HepG2 (cell line): ENCODE data around the gene TXNL4B. TPM values are rescaled to one million over a fixed set of nuclear protein-coding genes. Genes with fewer than 3 reads are reported as not detected.

Experiments used
- BCL6 ChIP-seq: IDR thresholded peaks from 2 replicates; pipeline ENCODE4 v1.6.1; 2016; ENCODE audit warnings: missing genetic modification reagents, missing compliant biosample characterization
- CEBPB ChIP-seq: IDR thresholded peaks from 2 replicates; pipeline ENCODE4 v1.6.1; 2011; ENCODE audit warnings: low read depth, low read length, improper control_type of control experiment, borderline replicate concordance
- CEBPG ChIP-seq: IDR thresholded peaks from 2 replicates; pipeline ENCODE4 v1.6.1; 2016
- ELF3 ChIP-seq: IDR thresholded peaks from 2 replicates; pipeline ENCODE4 v1.6.1; 2016; ENCODE audit warnings: missing genetic modification reagents, missing compliant biosample characterization
- HNF4A ChIP-seq: sonication (generic); formaldehyde crosslinking; IDR thresholded peaks from 2 replicates; pipeline ENCODE4 v1.4.0; 2020; ENCODE audit warnings: missing genetic modification reagents
- HNRNPUL1 ChIP-seq: fragments of 200-400 bp; formaldehyde crosslinking; IDR thresholded peaks from 2 replicates; pipeline ENCODE4 v1.6.1; 2017; ENCODE audit warnings: low read depth, mild to moderate bottlenecking, low read length, moderate library complexity
- NR2F6 ChIP-seq, 2 experiments: IDR thresholded peaks; 2 replicates each; pipeline ENCODE4 v1.6.1; 2016; ENCODE audit warnings: antibody characterized with exemption in 1 of 2, mild to moderate bottlenecking in 1 of 2
- SP4 ChIP-seq: sonication (generic); formaldehyde crosslinking; IDR thresholded peaks from 2 replicates; pipeline ENCODE4 v1.8.1; 2023; ENCODE audit warnings: mild to moderate bottlenecking, missing genetic modification reagents
- XRCC5 ChIP-seq: fragments of 200-400 bp; formaldehyde crosslinking; optimal IDR thresholded peaks from 2 replicates; pipeline ENCODE3; 2017; ENCODE audit warnings: mild to moderate bottlenecking, low read length
- ZNF431 ChIP-seq: sonication (generic); formaldehyde crosslinking; IDR thresholded peaks from 2 replicates; pipeline ENCODE4 v1.9.0; 2022; ENCODE audit warnings: missing genetic modification reagents, low read depth, mild to moderate bottlenecking, borderline replicate concordance
- ZNF777 ChIP-seq: sonication (generic); formaldehyde crosslinking; IDR thresholded peaks from 2 replicates; pipeline ENCODE4 v1.4.0; 2020; ENCODE audit warnings: missing genetic modification reagents
- ZNF883 ChIP-seq: sonication (generic); formaldehyde crosslinking; IDR thresholded peaks from 2 replicates; pipeline ENCODE4 v1.5.1; 2020; ENCODE audit warnings: mild to moderate bottlenecking, missing genetic modification reagents; ENCODE audit errors: not compliant biosample characterization
- polyA plus RNA-seq, 8 experiments: library from polyadenylated mRNA; depleted of rRNA in 3 of 8; stranded (reverse) in 7 of 8; unstranded in 1 of 8; fragments of >200 nt; fragmentation: Illumina TruSeq in 4 of 8; extraction: Trizol in 4 of 8; gene quantifications; 2 replicates each; pipeline versions ENCODE4 v1.2.1 to v1.2.3, GENCODE V29; 2011 to 2016; ENCODE audit warnings: low read depth in 4 of 8, missing spikeins in 1 of 8, mixed read lengths in 1 of 8; ENCODE audit not compliant: insufficient read depth in 1 of 8
- total RNA-seq, 5 experiments: library from RNA; depleted of rRNA; stranded (reverse); fragments of >200 nt; fragmentation: Illumina TruSeq; extraction: Trizol; gene quantifications; 2 replicates each; pipeline ENCODE4 v1.2.3, GENCODE V29; 2016; ENCODE audit warnings: low read depth in 1 of 5
- TF ChIP-seq, protein P1 (sequence below): IDR thresholded peaks from 2 replicates; pipeline ENCODE4 v1.6.1; 2016; ENCODE audit warnings: missing biosample characterization, missing genetic modification reagents, low read depth
- TF ChIP-seq, protein P2 (sequence below): sonication (generic); formaldehyde crosslinking; IDR thresholded peaks from 2 replicates; pipeline ENCODE4 v1.5.0; 2020; ENCODE audit warnings: missing genetic modification reagents
- TF ChIP-seq, protein P3 (sequence below): sonication (generic); formaldehyde crosslinking; conservative IDR thresholded peaks from 2 replicates; pipeline ENCODE4 v1.4.0; 2020; ENCODE audit warnings: mild to moderate bottlenecking, missing genetic modification reagents, moderate library complexity
- TF ChIP-seq, protein P4 (sequence below): sonication (generic); formaldehyde crosslinking; IDR thresholded peaks from 2 replicates; pipeline ENCODE4 v1.4.0; 2020; ENCODE audit warnings: missing genetic modification reagents, low read depth, mild to moderate bottlenecking, borderline replicate concordance
- TF ChIP-seq, protein P5 (sequence below): sonication (generic); formaldehyde crosslinking; IDR thresholded peaks from 2 replicates; pipeline ENCODE4 v1.4.0; 2020; ENCODE audit warnings: missing genetic modification reagents

TXNL4B gene
- total and polyA plus RNA-seq, 2 of the 13 experiments (the other 11 are each of a cell fraction or from before 2014, with no cell fraction given), result 17.4 to 18.3 TPM

DNA sequence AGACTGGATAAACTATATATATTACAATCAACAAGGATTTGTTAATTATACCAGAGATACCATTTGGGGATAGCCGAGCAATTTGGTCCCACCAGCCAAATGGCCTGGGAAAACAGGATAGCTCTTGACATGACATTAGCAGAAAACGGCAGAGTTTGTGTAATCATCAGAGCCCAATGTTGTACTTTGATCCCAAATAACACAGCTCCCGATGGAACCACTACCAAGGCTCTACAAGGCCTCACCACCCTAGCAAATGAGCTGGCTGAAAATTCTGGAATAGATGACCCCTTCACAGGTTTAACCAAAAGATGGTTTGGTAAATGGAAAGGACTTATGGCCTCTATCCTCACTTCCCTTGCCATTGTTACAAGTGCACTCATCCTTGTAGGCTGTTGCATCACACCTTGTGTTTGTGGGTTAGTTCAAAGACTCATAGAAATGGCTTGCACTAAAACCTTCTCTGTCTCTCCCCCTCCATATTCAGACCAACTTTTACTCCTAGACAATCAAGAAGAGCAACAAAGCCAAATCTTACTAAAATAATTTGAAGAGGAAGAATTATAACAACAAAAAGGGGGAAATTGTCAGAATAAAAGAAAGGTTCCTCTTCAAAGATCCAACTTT, 9.5 kb downstream of the TXNL4B start (continued):
- TF ChIP-seq ZNF883 (CRISPR knock-in tag) (no peak), ZNF431 (CRISPR knock-in tag) (peak; percentile 95; the same call in 1 of the 2 replicates), ELF3 (CRISPR knock-in tag) (no peak), NR2F6 (IDR thresholded peaks at IDR 0.05) (peak; percentile 45; the same call in 1 of the 2 replicates), NR2F6 (CRISPR knock-in tag; IDR thresholded peaks at IDR 0.05) (no peak; the same call in 1 of the 2 replicates), SP4 (CRISPR knock-in tag) (no peak), CEBPB (peak; percentile 72), XRCC5 (peak; percentile 19), HNRNPUL1 (no peak), BCL6 (CRISPR knock-in tag) (no peak), CEBPG (CRISPR knock-in tag) (peak; percentile 80), HNF4A (CRISPR knock-in tag) (peak; percentile 94), ZNF777 (CRISPR knock-in tag) (no peak)
- TF ChIP-seq, protein P1, sequence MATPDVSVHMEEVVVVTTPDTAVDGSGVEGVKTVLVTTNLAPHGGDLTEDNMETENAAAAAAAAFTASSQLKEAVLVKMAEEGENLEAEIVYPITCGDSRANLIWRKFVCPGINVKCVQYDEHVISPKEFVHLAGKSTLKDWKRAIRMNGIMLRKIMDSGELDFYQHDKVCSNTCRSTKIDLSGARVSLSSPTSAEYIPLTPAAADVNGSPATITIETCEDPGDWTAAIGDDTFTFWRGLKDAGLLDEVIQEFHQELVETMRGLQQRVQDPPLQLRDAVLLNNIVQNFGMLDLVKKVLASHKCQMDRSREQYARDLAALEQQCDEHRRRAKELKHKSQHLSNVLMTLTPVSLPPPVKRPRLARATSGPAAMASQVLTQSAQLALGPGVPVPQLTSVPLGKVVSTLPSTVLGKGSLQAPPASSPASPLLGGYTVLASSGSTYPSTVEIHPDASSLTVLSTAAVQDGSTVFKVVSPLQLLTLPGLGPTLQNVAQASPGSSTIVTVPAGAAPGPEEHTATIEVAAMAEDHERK (CRISPR knock-in tag), result no peak
- TF ChIP-seq, protein P2, sequence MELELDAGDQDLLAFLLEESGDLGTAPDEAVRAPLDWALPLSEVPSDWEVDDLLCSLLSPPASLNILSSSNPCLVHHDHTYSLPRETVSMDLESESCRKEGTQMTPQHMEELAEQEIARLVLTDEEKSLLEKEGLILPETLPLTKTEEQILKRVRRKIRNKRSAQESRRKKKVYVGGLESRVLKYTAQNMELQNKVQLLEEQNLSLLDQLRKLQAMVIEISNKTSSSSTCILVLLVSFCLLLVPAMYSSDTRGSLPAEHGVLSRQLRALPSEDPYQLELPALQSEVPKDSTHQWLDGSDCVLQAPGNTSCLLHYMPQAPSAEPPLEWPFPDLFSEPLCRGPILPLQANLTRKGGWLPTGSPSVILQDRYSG (CRISPR knock-in tag), result no peak
- TF ChIP-seq, protein P3, sequence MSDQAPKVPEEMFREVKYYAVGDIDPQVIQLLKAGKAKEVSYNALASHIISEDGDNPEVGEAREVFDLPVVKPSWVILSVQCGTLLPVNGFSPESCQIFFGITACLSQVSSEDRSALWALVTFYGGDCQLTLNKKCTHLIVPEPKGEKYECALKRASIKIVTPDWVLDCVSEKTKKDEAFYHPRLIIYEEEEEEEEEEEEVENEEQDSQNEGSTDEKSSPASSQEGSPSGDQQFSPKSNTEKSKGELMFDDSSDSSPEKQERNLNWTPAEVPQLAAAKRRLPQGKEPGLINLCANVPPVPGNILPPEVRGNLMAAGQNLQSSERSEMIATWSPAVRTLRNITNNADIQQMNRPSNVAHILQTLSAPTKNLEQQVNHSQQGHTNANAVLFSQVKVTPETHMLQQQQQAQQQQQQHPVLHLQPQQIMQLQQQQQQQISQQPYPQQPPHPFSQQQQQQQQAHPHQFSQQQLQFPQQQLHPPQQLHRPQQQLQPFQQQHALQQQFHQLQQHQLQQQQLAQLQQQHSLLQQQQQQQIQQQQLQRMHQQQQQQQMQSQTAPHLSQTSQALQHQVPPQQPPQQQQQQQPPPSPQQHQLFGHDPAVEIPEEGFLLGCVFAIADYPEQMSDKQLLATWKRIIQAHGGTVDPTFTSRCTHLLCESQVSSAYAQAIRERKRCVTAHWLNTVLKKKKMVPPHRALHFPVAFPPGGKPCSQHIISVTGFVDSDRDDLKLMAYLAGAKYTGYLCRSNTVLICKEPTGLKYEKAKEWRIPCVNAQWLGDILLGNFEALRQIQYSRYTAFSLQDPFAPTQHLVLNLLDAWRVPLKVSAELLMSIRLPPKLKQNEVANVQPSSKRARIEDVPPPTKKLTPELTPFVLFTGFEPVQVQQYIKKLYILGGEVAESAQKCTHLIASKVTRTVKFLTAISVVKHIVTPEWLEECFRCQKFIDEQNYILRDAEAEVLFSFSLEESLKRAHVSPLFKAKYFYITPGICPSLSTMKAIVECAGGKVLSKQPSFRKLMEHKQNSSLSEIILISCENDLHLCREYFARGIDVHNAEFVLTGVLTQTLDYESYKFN, result peak; percentile 22; the same call in 1 of the 2 replicates
- TF ChIP-seq, protein P4, sequence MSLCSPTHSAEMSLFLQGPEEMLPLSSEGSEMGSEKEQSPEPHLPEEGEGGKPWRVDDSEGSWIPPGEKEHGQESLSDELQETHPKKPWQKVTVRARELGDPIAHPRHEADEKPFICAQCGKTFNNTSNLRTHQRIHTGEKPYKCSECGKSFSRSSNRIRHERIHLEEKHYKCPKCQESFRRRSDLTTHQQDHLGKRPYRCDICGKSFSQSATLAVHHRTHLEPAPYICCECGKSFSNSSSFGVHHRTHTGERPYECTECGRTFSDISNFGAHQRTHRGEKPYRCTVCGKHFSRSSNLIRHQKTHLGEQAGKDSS (CRISPR knock-in tag), result no peak
- TF ChIP-seq, protein P5, sequence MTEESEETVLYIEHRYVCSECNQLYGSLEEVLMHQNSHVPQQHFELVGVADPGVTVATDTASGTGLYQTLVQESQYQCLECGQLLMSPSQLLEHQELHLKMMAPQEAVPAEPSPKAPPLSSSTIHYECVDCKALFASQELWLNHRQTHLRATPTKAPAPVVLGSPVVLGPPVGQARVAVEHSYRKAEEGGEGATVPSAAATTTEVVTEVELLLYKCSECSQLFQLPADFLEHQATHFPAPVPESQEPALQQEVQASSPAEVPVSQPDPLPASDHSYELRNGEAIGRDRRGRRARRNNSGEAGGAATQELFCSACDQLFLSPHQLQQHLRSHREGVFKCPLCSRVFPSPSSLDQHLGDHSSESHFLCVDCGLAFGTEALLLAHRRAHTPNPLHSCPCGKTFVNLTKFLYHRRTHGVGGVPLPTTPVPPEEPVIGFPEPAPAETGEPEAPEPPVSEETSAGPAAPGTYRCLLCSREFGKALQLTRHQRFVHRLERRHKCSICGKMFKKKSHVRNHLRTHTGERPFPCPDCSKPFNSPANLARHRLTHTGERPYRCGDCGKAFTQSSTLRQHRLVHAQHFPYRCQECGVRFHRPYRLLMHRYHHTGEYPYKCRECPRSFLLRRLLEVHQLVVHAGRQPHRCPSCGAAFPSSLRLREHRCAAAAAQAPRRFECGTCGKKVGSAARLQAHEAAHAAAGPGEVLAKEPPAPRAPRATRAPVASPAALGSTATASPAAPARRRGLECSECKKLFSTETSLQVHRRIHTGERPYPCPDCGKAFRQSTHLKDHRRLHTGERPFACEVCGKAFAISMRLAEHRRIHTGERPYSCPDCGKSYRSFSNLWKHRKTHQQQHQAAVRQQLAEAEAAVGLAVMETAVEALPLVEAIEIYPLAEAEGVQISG, result peak; percentile 58; the same call in 1 of the 2 replicates
